PC-9 (cell line): ENCODE measurements around the gene FBRSL1. TPM values are rescaled to one million over a fixed set of nuclear protein-coding genes. Genes with fewer than 3 reads are reported as not detected.

Experiments used
- BruUV-seq: library from RNA; stranded (reverse); fragments of 400-500 nt; replicated peaks from 2 replicates; lab custom pipeline; 2021; lab: Mats Ljungman, UMichigan
- CTCF ChIA-PET: fragments of 300-600 bp; sonication (Branson Sonifier 250); formaldehyde crosslinking; loops from one replicate; lab custom pipeline; 2022; ENCODE audit warnings: antibody characterized with exemption; lab: Charles Lee
- POLR2A ChIA-PET: fragments of 300-600 bp; sonication (Branson Sonifier 250); formaldehyde crosslinking; loops from one replicate; lab custom pipeline; 2022; ENCODE audit warnings: antibody characterized with exemption; ENCODE audit not compliant: unreplicated experiment; lab: Charles Lee
- DNase-seq, 2 experiments: peaks; one replicate each; pipeline versions ENCODE4 v3.0.0 to v3.0.0-alpha.2; 2015 to 2022; ENCODE audit warnings: mixed read lengths in 1 of 2
- H2AFZ ChIP-seq: fragments of 200-600 bp; sonication (generic); 2 replicates; pipeline ENCODE4 v1.8.1; 2017; ENCODE audit warnings: antibody characterized with exemption
- H3F3A ChIP-seq: fragments of 200-600 bp; sonication (generic); 2 replicates; pipeline ENCODE4 v1.8.1; 2017; ENCODE audit warnings: antibody characterized with exemption, mild to moderate bottlenecking, low read depth; ENCODE audit not compliant: insufficient read depth
- H3K27ac ChIP-seq: fragments of 200-600 bp; sonication (generic); 2 replicates; pipeline ENCODE4 v1.6.1; 2016; ENCODE audit warnings: mixed run types
- H3K27me3 ChIP-seq: fragments of 200-600 bp; sonication (generic); 2 replicates; pipeline ENCODE4 v1.6.1; 2016; ENCODE audit warnings: low read depth, mixed run types; ENCODE audit not compliant: insufficient read depth
- H3K36me3 ChIP-seq: fragments of 200-600 bp; sonication (generic); 2 replicates; pipeline ENCODE4 v1.6.1; 2016; ENCODE audit warnings: low read depth, mixed run types
- H3K4me1 ChIP-seq: fragments of 200-600 bp; sonication (generic); replicated peaks from 2 replicates; pipeline ENCODE4 v1.6.1; 2016; ENCODE audit warnings: mixed run types; ENCODE audit not compliant: insufficient read depth
- H3K4me2 ChIP-seq: fragments of 200-600 bp; sonication (generic); 2 replicates; pipeline ENCODE4 v1.6.1; 2017; ENCODE audit warnings: mixed run types
- H3K4me3 ChIP-seq: fragments of 200-600 bp; sonication (generic); 2 replicates; pipeline ENCODE4 v1.6.1; 2016; ENCODE audit warnings: mixed run types
- H3K79me2 ChIP-seq: fragments of 200-600 bp; sonication (generic); 2 replicates; pipeline ENCODE4 v1.6.1; 2017; ENCODE audit warnings: low read depth, mixed run types
- H3K9me2 ChIP-seq: fragments of 200-600 bp; sonication (generic); 2 replicates; pipeline ENCODE4 v1.8.1; 2017; ENCODE audit warnings: mild to moderate bottlenecking; ENCODE audit not compliant: insufficient read depth
- H3K9me3 ChIP-seq: fragments of 200-600 bp; sonication (generic); 2 replicates; pipeline ENCODE4 v1.8.1; 2016; ENCODE audit warnings: low read depth; ENCODE audit not compliant: insufficient read depth
- H4K20me1 ChIP-seq: fragments of 200-600 bp; sonication (generic); 2 replicates; pipeline ENCODE4 v1.8.1; 2017; ENCODE audit not compliant: insufficient read depth
- CTCF ChIP-seq: fragments of 200-600 bp; sonication (generic); conservative IDR thresholded peaks from 2 replicates; pipeline ENCODE4 v1.6.1; 2017; ENCODE audit warnings: mixed run types, antibody characterized with exemption, mild to moderate bottlenecking, moderate library complexity
- EZH2 ChIP-seq: fragments of 200-600 bp; sonication (generic); IDR thresholded peaks from 2 replicates; pipeline ENCODE4 v1.8.0; 2017; ENCODE audit warnings: antibody characterized with exemption, low read depth
- intact Hi-C: fragments of 100-400 bp; cut with micrococcal nuclease; formaldehyde crosslinking; loops from one replicate; pipeline ENCODE4 v1.10.0; 2022; ENCODE audit not compliant: unreplicated experiment
- total RNA-seq: library from RNA; stranded (reverse); gene quantifications from 2 replicates; pipeline ENCODE4 v1.2.3, GENCODE V29; 2021

FBRSL1 gene
- total RNA-seq, 1 experiment from 2014 or later, result 59.5 TPM

- no TSS peak for BruUV-seq
- Histone ChIP-seq H3K9me2 (no peaks in the 10 kb centered on the region), H3K27me3 (no peaks in the 10 kb centered on the region), H3K4me2 (no peak overlapping the region), H3K79me2 (peaks cover 49% of the 10 kb centered on the region), H2AFZ (no peak overlapping the region), H3K36me3 (no peaks in the 10 kb centered on the region), H3K4me3 (no peak overlapping the region), H3K27ac (no peak overlapping the region), H3F3A (no peaks in the 10 kb centered on the region), H3K9me3 (no peaks in the 10 kb centered on the region), H4K20me1 (peaks cover 96% of the 10 kb centered on the region), H3K4me1 (no peaks in the 10 kb centered on the region)
- TF ChIP-seq CTCF (no peak), EZH2 (no peak)
- CTCF ChIA-PET, result no interaction called here
- POLR2A ChIA-PET, result no interaction called here
- intact Hi-C loops, result no loop called here
- DNase-seq, result no peak
Observed at GRCh38 chr12:132502149-132502881, 12.4 kb downstream of the FBRSL1 start.

- POLR2A ChIA-PET, result no interaction called here
- intact Hi-C loops, result no loop called here
- Histone ChIP-seq H3K9me2 (no peaks in the 10 kb centered on the region), H3K4me1 (no peaks in the 10 kb centered on the region), H3K4me2 (no peak overlapping the region), H3K27ac (no peak overlapping the region), H3K27me3 (no peaks in the 10 kb centered on the region), H4K20me1 (peaks cover 96% of the 10 kb centered on the region), H3K79me2 (peaks cover 46% of the 10 kb centered on the region), H3K4me3 (no peak overlapping the region), H3F3A (no peaks in the 10 kb centered on the region), H2AFZ (no peak overlapping the region), H3K9me3 (no peaks in the 10 kb centered on the region), H3K36me3 (no peaks in the 10 kb centered on the region)
- no peak for DNase-seq
- CTCF ChIA-PET, result no interaction called here
- BruUV-seq, result no TSS peak
- TF ChIP-seq CTCF (no peak), EZH2 (no peak)
Observed at GRCh38 chr12:132502882-132503193, 12.9 kb downstream of the FBRSL1 start.

GRCh38 chr12:132503618-132504204 is 13.8 kb downstream of the FBRSL1 start:
- Histone ChIP-seq H3K4me3 (no peak overlapping the region), H3K27me3 (no peaks in the 10 kb centered on the region), H3K9me3 (no peaks in the 10 kb centered on the region), H3K27ac (no peak overlapping the region), H3K4me2 (no peak overlapping the region), H4K20me1 (peaks cover 96% of the 10 kb centered on the region), H3K9me2 (no peaks in the 10 kb centered on the region), H3F3A (no peaks in the 10 kb centered on the region), H3K4me1 (no peaks in the 10 kb centered on the region), H3K36me3 (no peaks in the 10 kb centered on the region), H3K79me2 (peaks cover 40% of the 10 kb centered on the region), H2AFZ (no peak overlapping the region)
- DNase-seq, result no peak
- CTCF ChIA-PET, result no interaction called here
- intact Hi-C loops, result no loop called here
- no TSS peak for BruUV-seq
- TF ChIP-seq CTCF (no peak), EZH2 (no peak)
- POLR2A ChIA-PET, result no interaction called here
